Activated naive CD4-positive, alpha-beta T cell treated with anti-CD3 and anti-CD28 coated beads, Interleukin-2, amount 50 U/mL, for 72 hours (primary cell): ENCODE results near the gene HERC5. TPM values are rescaled to one million over a fixed set of nuclear protein-coding genes. Genes with fewer than 3 reads are reported as not detected.
"Not testable (repeated sequence)": the region's sequence is repeated elsewhere in the genome, so short reads cannot be mapped to it uniquely, and the experiment has no call there.

Source experiments
- ATAC-seq, 2 donors: fragments of 150-1000 bp; cut with Tn5 transposase; 2 replicates each; pipeline ENCODE4 v1.10.0; 2021; ENCODE audit warnings: mild to moderate bottlenecking in 2 of 2, moderate library complexity in 2 of 2
- DNase-seq, 2 donors: peaks; one replicate each; pipeline ENCODE4 v3.0.0; 2021 to 2022; ENCODE audit warnings: low spot score in 2 of 2
- H3K27ac Mint-ChIP-seq, 2 donors: one replicate each; pipeline ENCODE4 v1.8.0; 2022; ENCODE audit warnings: mild to moderate bottlenecking in 2 of 2, mixed read lengths in 2 of 2
- H3K36me3 Mint-ChIP-seq, 2 donors: one replicate each; pipeline ENCODE4 v1.8.0; 2022; ENCODE audit warnings: mixed read lengths in 2 of 2
- H3K9me3 Mint-ChIP-seq, 2 donors: one replicate each; pipeline ENCODE4 v1.8.0; 2022; ENCODE audit warnings: mixed read lengths in 2 of 2
- total RNA-seq, 2 donors: library from RNA; stranded (reverse); gene quantifications; one replicate each; pipeline ENCODE4 v1.2.3, GENCODE V29; 2022

HERC5 gene
- total RNA-seq, 2 donors from 2014 or later: 24.8 to 38.9 TPM

DNA sequence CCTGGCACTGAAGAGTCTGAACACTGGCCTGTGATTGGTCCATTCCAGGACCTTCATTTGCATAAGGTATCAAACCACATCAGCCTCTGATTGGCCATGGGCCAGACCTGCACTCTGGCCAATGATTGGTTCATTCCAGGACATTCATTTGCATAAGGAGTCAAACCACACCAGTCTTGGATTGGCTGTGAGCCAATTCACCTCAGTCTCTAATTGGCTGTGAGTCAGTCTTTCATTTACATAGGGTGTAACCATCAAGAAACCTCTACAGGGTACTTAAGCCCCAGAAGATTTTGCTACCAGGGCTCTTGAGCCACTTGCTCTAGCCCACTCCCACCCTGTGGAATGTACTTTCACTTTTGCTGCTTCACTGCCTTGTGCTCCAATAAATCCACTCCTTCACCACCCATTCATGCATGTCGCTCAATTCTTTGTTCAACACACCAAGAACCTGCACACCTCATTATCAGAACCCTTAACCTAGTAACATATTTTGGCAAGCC lies 14.2 kb upstream of the HERC5 start:
- peak in 1 of 2 donors; percentile 46 for ATAC-seq
- Mint-ChIP-seq H3K36me3 (peaks cover 10 to 19% of the 10 kb centered on the region in 2 donors), H3K27ac (no peak overlapping the region), H3K9me3 (peaks cover 0 to 11% of the 10 kb centered on the region in 2 donors)
- DNase-seq: no peak

DNA sequence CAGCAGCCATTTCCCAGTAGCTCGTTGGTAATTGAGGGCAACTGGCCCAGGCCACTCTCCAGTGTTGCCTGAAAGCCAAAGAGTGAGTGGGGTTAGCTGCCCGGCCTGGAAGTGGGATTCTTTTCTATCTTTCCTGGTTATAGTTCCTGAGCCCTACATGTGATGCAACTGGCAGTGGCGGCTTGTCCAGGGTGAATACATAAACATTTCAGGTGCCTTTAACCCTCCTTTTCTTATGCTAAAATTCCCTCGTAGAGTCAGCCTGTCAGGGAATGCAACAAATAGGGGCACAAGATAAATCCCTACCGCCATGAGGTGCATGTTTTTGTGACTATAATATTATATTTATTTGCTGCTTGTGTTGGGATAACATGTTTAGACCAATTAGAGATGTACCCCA lies 13.4 kb upstream of the HERC5 start:
- Mint-ChIP-seq H3K9me3 (peaks cover 0 to 11% of the 10 kb centered on the region in 2 donors), H3K27ac (no peak overlapping the region), H3K36me3 (peaks cover 10 to 19% of the 10 kb centered on the region in 2 donors)
- no peak for DNase-seq
- ATAC-seq: no peak

- Mint-ChIP-seq H3K9me3 (peaks cover 0 to 11% of the 10 kb centered on the region in 2 donors), H3K27ac (no peak overlapping the region), H3K36me3 (peaks cover 10 to 15% of the 10 kb centered on the region in 2 donors)
- ATAC-seq (no peak), DNase-seq (no peak)
These were observed 11.7 kb upstream of the HERC5 start for GRCh38 chr4:88445252-88445651.

- DNase-seq (no peak), ATAC-seq (no peak)
- no peak overlapping the region for H3K27ac Mint-ChIP-seq
- peaks cover 10 to 15% of the 10 kb centered on the region in 2 donors for H3K36me3 Mint-ChIP-seq
- H3K9me3 Mint-ChIP-seq: peaks cover 0 to 11% of the 10 kb centered on the region in 2 donors
These were observed 10.8 kb upstream of the HERC5 start for GRCh38 chr4:88446124-88446523.

DNA sequence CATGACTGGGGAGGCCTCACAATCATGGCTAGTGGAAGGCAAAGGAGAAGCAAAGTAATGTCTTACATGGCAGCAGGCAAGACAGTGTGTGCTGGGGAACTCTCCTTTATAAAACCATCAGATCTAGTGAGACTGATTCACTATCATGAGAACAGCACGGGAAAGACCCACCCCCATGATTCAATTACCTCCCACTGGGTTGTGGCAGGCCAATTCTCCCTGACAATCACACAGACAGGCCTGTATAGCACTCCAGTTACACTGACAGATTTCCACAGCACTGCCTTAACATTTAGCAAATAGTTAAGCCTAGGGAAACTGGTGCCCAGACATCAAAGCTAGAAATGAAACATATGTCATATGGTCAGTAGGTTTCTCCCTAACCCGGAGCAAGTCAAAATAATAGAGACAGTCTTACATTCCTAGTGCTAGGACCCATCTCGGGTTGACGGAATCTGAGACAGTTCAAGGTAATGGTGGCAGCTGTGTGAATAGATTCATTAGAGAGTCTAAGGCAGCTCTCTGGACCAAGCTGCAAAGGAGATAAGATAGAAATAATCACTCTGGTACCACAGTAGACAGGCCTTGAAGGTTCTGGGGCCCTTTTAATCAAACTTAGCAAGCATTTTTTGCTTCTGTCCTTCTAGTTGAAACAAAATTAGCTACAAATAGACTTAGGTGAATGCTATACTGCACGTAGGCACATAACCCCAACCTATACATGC lies 9.4 kb upstream of the HERC5 start:
- DNase-seq: no peak
- H3K9me3 Mint-ChIP-seq: peaks cover 0 to 7% of the 10 kb centered on the region in 2 donors

DNA sequence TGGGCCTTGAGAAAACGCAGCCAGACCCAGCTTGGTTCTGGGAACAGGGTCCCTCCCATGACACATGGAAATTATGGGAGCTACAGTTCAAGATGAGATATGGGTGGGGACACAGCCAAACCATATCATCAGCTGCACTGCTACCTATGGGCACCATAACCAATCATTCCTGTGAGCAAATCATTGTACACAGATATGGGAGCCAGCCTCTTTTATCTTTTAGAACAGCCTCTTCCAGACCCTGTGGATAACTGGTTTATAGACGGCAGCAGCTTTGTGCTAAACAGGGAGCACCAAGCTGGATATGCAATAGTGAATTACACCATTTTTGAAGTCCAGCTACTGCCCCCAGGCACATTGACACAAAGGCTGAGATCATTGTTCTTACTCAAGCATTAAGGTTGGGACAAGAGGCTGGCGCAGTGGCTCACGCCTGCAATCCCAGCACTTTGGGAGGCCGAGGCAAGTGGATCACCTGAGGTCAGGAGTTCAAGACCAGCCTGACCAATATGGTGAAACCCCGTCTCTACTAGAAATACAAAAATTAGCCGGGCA lies 8.6 kb upstream of the HERC5 start:
- not testable (repeated sequence) for DNase-seq, H3K27ac Mint-ChIP-seq, H3K36me3 Mint-ChIP-seq, ATAC-seq, H3K9me3 Mint-ChIP-seq

More for the DNA sequence above, 9.4 kb upstream of the HERC5 start:
- H3K27ac Mint-ChIP-seq: no peak overlapping the region
- peaks cover 10% of the 10 kb centered on the region in 2 donors for H3K36me3 Mint-ChIP-seq
- peak in 1 of 2 donors; percentile 24 for ATAC-seq

GRCh38 chr4:88448889-88449288 lies 8.0 kb upstream of the HERC5 start:
- ATAC-seq (no peak), DNase-seq (no peak)
- Mint-ChIP-seq H3K9me3 (peaks cover 0 to 6% of the 10 kb centered on the region in 2 donors), H3K27ac (no peak overlapping the region), H3K36me3 (no peaks in the 10 kb centered on the region)

GRCh38 chr4:88449290-88449689 lies 7.6 kb upstream of the HERC5 start:
- H3K9me3 Mint-ChIP-seq: peaks cover 0 to 6% of the 10 kb centered on the region in 2 donors
- ATAC-seq: no peak
- DNase-seq: no peak
- H3K27ac Mint-ChIP-seq: no peak overlapping the region
- no peaks in the 10 kb centered on the region for H3K36me3 Mint-ChIP-seq

DNA sequence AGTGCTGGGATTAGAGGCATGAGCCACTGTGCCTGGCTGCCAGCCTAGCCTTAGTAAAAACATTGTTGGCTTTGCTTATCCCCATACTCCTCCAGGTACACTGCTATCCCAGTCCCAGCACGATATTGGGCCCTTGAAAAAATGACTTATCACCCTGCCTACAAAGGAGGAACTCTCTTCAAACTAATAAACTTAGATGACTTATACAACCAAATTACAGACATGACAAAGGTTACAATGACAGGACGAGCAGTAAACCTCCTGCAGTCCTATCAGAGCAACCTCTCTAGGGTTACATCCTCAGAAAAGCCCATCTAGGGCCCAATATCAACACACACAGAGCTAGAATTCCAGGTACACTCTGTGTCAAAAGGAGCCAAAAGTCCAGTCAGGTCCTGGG lies 5.7 kb upstream of the HERC5 start:
- no peaks in the 10 kb centered on the region for H3K36me3 Mint-ChIP-seq
- ATAC-seq (no peak), DNase-seq (no peak)
- no peak overlapping the region for H3K27ac Mint-ChIP-seq
- peaks cover 0 to 6% of the 10 kb centered on the region in 2 donors for H3K9me3 Mint-ChIP-seq

- no peak for ATAC-seq
- H3K36me3 Mint-ChIP-seq: peaks cover 6 to 9% of the 10 kb centered on the region in 2 donors
- no peak for DNase-seq
- peaks cover 0 to 6% of the 10 kb centered on the region in 2 donors for H3K9me3 Mint-ChIP-seq
- no peak overlapping the region for H3K27ac Mint-ChIP-seq
These were observed 4.0 kb upstream of the HERC5 start for GRCh38 chr4:88452912-88453311.

GRCh38 chr4:88457307-88458103 lies 586 bp downstream of the HERC5 start:
- ATAC-seq (peak; percentile 61 to 65), DNase-seq (peak in 1 of 2 donors; percentile 39)
- H3K36me3 Mint-ChIP-seq: peaks cover 9 to 12% of the 10 kb centered on the region in 2 donors
- H3K27ac Mint-ChIP-seq: peak overlapping the region; percentile 85 to 95
- H3K9me3 Mint-ChIP-seq: peaks cover 0 to 6% of the 10 kb centered on the region in 2 donors

GRCh38 chr4:88458104-88458740 lies 1.3 kb downstream of the HERC5 start:
- DNase-seq (no peak), ATAC-seq (no peak)
- Mint-ChIP-seq H3K36me3 (peaks cover 12 to 14% of the 10 kb centered on the region in 2 donors), H3K27ac (peak overlapping the region in 1 of 2 donors; percentile 95), H3K9me3 (peaks cover 0 to 6% of the 10 kb centered on the region in 2 donors)

- ATAC-seq: no peak
- Mint-ChIP-seq H3K27ac (peak overlapping the region in 1 of 2 donors; percentile 31), H3K36me3 (peaks cover 9 to 25% of the 10 kb centered on the region in 2 donors), H3K9me3 (no peaks in the 10 kb centered on the region)
- DNase-seq: no peak
These were observed 8.8 kb downstream of the HERC5 start for GRCh38 chr4:88465653-88466192.

- Mint-ChIP-seq H3K9me3 (no peaks in the 10 kb centered on the region), H3K36me3 (peaks cover 9 to 23% of the 10 kb centered on the region in 2 donors), H3K27ac (no peak overlapping the region)
- ATAC-seq (peak in 1 of 2 donors; percentile 63), DNase-seq (no peak)
These were observed 10.5 kb downstream of the HERC5 start for GRCh38 chr4:88467392-88467791.

- DNase-seq (no peak), ATAC-seq (no peak)
- no peak overlapping the region for H3K27ac Mint-ChIP-seq
- H3K9me3 Mint-ChIP-seq: no peaks in the 10 kb centered on the region
- peaks cover 0 to 14% of the 10 kb centered on the region in 2 donors for H3K36me3 Mint-ChIP-seq
These were observed 20.4 kb downstream of the HERC5 start for GRCh38 chr4:88477229-88477860.

DNA sequence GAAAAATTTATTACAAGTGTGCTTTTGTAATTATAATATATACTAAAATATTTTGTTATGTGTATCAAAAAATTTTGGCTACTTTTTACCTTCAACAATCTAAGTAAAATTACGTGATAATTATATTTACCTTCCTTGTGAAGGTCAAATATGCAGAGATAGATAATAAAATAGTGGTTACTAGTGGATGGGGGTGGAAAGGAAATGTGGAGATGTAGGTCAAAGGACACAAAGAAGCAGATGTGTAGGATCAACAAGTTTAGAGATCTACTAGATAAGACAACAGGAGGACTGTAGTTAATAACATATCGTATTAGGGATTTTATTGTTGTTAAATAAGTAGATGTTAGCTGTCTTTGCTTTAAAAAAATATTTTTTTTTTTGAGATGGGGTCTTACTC lies 21.3 kb downstream of the HERC5 start:
- H3K27ac Mint-ChIP-seq: no peak overlapping the region
- H3K9me3 Mint-ChIP-seq: no peaks in the 10 kb centered on the region
- no peak for ATAC-seq
- no peak for DNase-seq
- peaks cover 0 to 13% of the 10 kb centered on the region in 2 donors for H3K36me3 Mint-ChIP-seq
